LNCaP clone FGC (cell line): Measurements from ENCODE around the gene PTPRE.

ENCODE experiments used
- DNase-seq: peaks from one replicate; pipeline ENCODE4 v3.0.0-alpha.2; 2011; ENCODE audit warnings: low read depth
- H3K4me3 ChIP-seq: 2 replicates; pipeline ENCODE4 v1.5.1; 2011; ENCODE audit warnings: mild to moderate bottlenecking, low read depth, low read length, control low read depth
- TF ChIP-seq, protein P1 (sequence below): IDR thresholded peaks from 2 replicates; pipeline ENCODE4 v1.5.1; 2012; ENCODE audit warnings: mild to moderate bottlenecking; ENCODE audit not compliant: control insufficient read depth, insufficient read depth; ENCODE audit errors: extremely low read depth

The PTPRE gene

DNA sequence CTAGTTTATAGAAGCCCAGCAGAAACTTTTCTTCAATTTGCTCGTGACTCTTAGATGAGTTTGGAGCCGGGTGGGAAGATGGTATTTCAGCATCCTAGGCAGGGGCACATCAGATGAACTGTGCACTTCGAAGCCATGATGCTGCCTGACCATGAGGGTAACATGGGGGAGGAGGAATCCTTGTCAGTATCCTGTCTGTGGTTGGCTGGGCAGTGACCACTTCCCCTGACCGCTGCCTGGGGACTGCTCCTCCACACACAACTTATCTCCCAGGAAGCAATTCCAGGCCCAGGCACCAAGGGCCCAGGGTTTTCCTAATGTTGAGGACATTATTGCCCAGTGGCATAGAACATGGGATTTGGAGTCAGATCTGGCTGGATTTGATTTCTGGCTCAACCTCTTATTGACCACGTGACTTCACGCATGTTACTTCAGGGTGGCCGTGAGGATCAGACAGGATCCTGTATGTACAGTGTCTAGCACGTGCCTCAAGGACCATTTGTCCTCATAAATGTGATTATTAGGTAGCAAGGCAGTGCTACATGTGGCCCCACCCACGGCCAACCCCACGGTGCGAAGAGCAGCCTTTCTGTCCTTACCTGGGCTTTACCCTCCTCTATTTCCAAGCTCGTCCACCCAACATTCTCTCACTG, 65.2 kb downstream of the PTPRE start:
- no peak overlapping the region for H3K4me3 ChIP-seq
- TF ChIP-seq, protein P1, sequence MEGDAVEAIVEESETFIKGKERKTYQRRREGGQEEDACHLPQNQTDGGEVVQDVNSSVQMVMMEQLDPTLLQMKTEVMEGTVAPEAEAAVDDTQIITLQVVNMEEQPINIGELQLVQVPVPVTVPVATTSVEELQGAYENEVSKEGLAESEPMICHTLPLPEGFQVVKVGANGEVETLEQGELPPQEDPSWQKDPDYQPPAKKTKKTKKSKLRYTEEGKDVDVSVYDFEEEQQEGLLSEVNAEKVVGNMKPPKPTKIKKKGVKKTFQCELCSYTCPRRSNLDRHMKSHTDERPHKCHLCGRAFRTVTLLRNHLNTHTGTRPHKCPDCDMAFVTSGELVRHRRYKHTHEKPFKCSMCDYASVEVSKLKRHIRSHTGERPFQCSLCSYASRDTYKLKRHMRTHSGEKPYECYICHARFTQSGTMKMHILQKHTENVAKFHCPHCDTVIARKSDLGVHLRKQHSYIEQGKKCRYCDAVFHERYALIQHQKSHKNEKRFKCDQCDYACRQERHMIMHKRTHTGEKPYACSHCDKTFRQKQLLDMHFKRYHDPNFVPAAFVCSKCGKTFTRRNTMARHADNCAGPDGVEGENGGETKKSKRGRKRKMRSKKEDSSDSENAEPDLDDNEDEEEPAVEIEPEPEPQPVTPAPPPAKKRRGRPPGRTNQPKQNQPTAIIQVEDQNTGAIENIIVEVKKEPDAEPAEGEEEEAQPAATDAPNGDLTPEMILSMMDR: no peak
- DNase-seq: no peak

DNA sequence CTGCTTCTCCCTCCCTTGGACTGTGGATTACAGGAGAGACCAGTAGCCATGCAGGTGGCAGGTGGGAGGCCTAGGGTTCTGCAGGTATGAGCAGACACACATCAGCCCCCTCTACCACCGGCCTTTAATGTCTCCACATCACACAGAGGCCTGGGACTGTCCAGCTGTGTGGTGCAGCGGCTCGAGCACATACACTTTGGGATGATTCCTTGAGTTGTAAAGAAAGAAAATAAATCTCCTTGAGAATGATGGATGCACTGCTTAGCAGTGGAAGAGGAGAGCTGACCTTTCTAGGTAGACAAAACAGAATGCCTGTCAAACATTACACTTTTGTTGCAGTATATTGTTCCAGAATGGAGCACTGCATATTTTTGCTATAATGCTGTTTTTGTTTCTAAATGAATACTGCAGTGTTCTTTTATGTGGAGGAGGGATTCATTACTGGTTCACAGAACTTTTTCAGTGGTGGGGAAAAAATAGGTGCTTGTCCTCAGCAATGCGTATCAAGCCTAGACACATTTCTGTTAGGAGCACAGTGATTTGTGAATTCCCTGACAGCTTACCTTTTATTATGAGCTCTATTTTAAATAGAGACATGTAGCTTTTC, 66.0 kb downstream of the PTPRE start:
- DNase-seq: no peak
- TF ChIP-seq, protein P1: no peak
- no peak overlapping the region for H3K4me3 ChIP-seq

DNA sequence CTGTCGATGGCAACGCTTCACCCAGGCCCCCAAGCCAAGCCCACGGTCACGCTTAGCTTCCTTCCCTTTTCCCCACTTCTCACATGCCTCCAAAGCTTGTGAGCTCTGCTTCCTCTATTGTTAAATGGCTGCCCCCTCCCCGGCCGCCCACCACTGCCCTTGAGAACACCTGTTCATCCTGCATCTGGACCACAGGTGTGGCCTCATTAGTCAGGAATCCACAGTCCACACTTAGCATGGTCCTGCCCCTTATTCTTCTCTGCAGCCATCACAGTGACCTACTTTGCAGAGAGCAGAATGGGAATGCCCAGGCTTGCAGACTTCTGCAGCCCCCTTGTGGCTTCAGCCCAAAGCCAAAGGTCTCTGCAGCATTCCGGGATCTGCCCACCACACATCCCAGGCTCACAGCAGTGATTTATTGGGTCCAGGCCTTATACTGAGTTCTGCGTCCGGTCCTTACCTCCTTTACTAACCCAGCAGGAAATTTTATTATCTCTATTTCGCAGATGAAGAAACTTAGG, 66.9 kb downstream of the PTPRE start:
- DNase-seq: no peak
- no peak overlapping the region for H3K4me3 ChIP-seq
- TF ChIP-seq, protein P1: no peak

DNA sequence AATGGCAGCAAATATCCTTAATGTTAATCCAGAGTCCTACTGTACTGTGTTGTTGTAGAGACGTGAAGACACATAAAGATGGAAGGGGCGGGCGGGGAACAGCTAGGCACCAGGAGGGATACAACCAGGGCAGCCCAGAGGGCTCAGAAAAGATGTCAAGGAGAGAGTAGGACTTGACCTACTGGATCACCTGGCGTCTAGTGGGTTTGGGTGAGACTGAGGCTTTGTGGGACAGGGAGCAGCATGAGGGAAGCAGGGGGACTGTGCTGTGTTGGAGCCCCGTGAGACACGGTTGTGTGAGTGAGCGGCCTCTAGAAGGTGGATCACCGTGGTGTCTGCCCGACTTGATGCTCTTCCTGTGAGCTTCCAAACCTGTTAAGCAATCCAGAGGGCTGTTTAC, 68.0 kb downstream of the PTPRE start:
- no peak overlapping the region for H3K4me3 ChIP-seq

DNA sequence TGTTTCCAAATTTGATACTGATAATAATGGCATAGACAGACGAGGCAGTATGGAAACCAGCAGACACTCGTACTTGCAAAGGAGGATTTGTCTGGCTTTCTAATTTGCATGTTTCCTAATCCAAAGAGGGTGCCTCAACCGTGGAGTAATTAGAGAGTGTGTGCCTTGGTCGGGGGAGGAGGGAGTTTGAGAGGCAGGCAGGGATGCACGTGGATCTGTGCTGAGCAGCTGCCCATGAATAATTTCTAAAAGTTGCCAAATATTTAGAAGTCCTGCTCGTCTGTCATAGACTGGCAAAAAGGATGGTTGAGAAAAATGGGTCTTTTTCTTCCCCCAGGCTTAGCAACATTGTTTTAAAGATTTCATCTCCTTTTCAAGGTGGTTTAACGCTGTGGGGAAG, 69.4 kb downstream of the PTPRE start:
- TF ChIP-seq, protein P1: no peak
- no peak for DNase-seq
- H3K4me3 ChIP-seq: no peak overlapping the region

More for the DNA sequence above, 68.0 kb downstream of the PTPRE start:
- TF ChIP-seq, protein P1: no peak
- DNase-seq: no peak

DNA sequence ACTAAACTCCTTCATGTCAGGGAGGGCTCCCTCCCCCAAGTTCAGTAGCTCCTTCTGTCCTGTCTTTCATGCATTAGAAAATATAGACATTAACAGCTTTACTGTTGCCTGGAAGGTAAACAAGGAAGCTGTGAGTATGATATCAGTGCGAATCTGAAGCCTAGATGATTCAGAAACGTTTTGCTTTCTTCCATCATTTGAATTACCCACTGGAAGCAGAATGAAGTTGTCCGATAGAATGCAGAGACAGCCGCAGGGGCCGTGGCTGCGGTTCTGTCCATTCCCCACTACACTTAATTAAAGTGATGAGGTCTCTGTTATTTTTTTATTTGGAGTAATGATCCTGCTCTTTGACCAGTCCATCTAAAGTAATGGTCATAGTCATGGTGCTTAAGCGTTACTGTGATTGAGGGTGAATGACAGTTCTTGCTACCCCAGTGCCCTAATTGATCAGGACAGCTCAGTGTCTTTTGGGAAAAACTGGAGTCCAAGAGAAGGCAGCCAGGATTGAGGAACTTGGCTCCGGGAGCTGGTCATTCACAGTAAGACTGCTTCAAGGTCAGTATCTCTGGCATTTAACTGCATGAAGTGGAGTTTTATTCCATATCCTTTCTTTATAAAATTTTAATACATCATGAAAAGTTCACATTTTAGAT, 69.9 kb downstream of the PTPRE start:
- no peak for DNase-seq
- H3K4me3 ChIP-seq: no peak overlapping the region
- TF ChIP-seq, protein P1: no peak
